ENCODE measurements around the gene SALL3.
"Not testable (repeated sequence)": the region's sequence is repeated elsewhere in the genome, so short reads cannot be mapped to it uniquely, and the experiment has no call there.

The SALL3 gene

GRCh38 chr18:78960709-78961108, 18.9 kb upstream of the SALL3 start:
- in situ Hi-C loops (cut with HindIII; ENCODE audit: low pct_ligation_motif_present, low pct_unique_long_range_greater_than_20kb, low sequenced_read_pairs), result no loop called here
- no peak for DNase-seq

DNA sequence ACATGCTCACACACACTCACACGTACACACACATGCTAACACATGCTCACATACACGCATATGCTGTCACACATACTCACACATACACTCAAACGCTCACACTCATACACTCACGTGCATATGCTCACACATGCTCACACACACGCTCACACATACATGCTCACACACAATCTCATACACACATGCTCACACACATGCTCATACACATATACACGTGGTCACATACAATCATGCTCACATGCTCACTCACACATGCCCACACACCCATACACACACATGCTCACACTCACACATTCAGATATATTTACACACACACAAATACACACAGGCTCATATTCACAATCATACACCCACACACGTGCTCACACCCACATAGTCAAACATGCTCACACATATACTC, 17.5 kb upstream of the SALL3 start:
- DNase-seq, result no peak
- in situ Hi-C loops (cut with HindIII; ENCODE audit: low pct_ligation_motif_present, low pct_unique_long_range_greater_than_20kb, low sequenced_read_pairs), result no loop called here

DNA sequence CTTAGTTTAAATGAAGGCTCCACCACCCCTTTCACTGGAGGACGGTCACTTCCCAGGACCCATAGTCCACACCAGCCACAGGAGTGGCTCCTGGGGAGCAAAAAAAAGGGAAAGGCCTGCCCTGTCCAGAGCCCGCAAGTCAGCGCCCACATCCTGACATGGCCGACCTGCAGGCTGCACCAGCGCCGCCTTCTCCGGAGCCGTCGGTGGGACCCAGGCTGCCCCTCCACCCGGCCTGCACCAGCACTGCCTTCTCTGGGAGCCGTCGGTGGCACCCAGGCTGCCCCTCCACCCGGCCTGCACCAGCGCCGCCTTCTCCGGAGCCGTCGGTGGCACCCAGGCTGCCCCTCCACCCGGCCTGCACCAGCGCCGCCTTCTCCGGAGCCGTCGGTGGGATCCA, 14.9 kb upstream of the SALL3 start:
- DNase-seq; in situ Hi-C loops (cut with HindIII; ENCODE audit: low pct_ligation_motif_present, low pct_unique_long_range_greater_than_20kb, low sequenced_read_pairs): not testable (repeated sequence)

- in situ Hi-C loops (cut with HindIII; ENCODE audit: low pct_ligation_motif_present, low pct_unique_long_range_greater_than_20kb, low sequenced_read_pairs), result no loop called here
- DNase-seq, result no peak
Measured at GRCh38 chr18:78965260-78965659, 14.4 kb upstream of the SALL3 start.

GRCh38 chr18:78965917-78966792, 13.5 kb upstream of the SALL3 start:
- in situ Hi-C loops (cut with HindIII; ENCODE audit: low pct_ligation_motif_present, low pct_unique_long_range_greater_than_20kb, low sequenced_read_pairs), result no loop called here
- no peak for DNase-seq

DNA sequence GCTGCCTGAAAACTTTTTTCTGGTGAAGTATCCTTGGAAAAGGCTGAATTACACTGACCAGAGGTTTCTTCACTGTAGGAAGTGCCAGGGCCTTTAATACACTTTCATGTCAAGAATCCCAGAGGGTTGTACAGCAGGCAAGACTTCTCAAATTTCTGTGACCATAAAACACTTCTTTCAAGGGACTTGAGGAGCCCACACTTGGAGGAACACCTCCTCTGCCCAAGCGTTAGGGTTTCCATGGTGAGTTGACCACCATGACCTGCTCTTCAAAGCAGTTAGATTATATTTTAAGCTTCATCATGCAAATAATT, 12.9 kb upstream of the SALL3 start:
- in situ Hi-C loops (cut with HindIII; ENCODE audit: low pct_ligation_motif_present, low pct_unique_long_range_greater_than_20kb, low sequenced_read_pairs), result no loop called here
- no peak for DNase-seq

- in situ Hi-C loops (cut with HindIII; ENCODE audit: low pct_ligation_motif_present, low pct_unique_long_range_greater_than_20kb, low sequenced_read_pairs), result no loop called here
- no peak for DNase-seq
Measured at GRCh38 chr18:78967692-78968091, 11.9 kb upstream of the SALL3 start.

DNA sequence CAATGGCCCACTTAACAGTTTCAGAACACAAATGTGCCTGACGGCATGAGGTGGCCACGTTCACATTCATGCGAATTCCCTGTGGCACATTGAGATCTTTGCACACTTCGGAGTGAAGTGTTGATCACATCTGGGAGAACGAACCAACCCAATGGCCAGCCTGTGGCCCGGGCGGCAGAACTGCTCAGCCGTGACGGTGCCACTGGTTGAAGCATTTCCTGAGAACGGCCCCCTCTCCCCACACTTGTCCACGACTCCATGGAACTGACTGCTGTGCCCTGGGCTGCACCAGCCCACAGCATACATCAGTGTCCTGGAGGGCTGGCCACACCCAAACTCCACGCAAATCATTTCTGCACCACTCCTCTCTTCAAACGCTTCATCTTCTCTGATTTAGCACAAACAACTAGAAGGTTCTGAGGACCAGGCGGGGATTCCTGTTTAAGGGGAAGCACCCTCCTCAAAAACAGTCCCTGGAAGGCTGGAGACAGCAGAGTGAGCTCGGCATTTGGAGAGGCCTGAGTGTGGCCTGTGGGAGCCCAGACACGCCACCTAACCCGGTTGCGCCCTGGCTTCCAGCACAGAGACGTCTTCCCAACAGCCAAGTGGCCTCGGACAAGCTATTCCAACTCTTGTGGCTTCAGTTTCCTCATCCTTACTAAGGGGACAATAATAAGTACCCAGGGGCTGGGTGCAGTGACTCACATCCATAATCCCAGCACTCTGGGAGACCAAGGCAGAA, 9.9 kb upstream of the SALL3 start:
- in situ Hi-C loops (cut with HindIII; ENCODE audit: low pct_ligation_motif_present, low pct_unique_long_range_greater_than_20kb, low sequenced_read_pairs), result no loop called here
- no peak for DNase-seq

GRCh38 chr18:78970774-78971333, 8.8 kb upstream of the SALL3 start:
- no peak for DNase-seq
- in situ Hi-C loops (cut with HindIII; ENCODE audit: low pct_ligation_motif_present, low pct_unique_long_range_greater_than_20kb, low sequenced_read_pairs), result no loop called here

DNA sequence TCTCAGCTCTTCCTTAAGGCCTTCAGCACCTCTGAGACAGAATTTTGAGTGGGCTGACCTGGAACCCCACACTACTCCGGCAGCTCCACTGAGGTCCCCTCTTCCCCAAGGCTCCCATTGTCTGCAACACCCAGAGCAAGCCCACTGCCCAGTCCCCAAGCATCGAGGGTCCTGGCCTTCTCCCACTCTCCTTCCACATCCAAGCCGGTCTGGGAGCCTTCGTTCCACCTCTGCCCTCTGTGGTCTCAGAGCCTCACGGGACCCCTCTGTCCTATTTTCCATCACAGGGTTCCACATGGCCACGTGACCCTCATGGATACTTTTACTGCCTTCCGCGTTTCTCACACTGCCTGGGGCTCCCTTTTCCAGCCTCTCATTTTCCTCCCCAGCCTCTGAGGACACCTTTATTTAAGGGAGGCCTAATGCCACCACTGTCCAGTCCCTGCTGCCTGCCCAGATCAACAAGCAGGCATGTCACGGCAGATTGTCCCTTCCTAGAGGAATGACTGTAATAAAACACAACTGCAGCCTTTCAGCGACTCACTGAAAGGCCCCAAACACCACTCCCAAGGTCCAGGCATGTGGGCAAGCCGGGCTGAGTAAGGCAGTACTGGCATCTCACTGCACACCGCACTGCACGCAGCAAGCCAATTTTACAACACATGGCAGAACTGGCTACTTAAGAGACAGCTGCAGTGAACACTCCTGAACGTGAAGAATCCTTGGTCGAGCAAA, 7.9 kb upstream of the SALL3 start:
- in situ Hi-C loops (cut with HindIII; ENCODE audit: low pct_ligation_motif_present, low pct_unique_long_range_greater_than_20kb, low sequenced_read_pairs), result no loop called here
- DNase-seq, result no peak

GRCh38 chr18:78972385-78972918, 7.2 kb upstream of the SALL3 start:
- no peak for DNase-seq
- in situ Hi-C loops (cut with HindIII; ENCODE audit: low pct_ligation_motif_present, low pct_unique_long_range_greater_than_20kb, low sequenced_read_pairs), result no loop called here

DNA sequence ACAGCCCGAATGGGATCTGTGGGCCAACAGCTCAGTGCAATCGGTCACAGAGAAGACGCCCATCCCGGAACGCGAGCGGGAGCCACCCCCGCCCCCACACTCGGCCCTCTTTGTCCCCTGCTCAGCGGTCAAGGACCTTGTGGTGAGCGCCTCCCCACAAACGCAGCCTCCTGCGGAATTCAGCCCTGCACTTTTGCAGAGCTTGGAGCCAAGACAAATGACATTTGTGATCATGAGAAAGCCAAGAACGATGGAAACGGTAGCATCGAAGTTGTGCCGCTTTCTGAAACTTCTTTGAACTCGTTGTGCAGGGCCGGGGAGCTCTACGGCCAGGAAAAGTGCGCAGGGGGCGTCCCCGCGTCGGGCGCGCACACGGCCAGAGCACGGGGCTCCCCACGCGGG, 6.7 kb upstream of the SALL3 start:
- no peak for DNase-seq
- in situ Hi-C loops (cut with HindIII; ENCODE audit: low pct_ligation_motif_present, low pct_unique_long_range_greater_than_20kb, low sequenced_read_pairs), result no loop called here

- in situ Hi-C loops (cut with HindIII; ENCODE audit: low pct_ligation_motif_present, low pct_unique_long_range_greater_than_20kb, low sequenced_read_pairs), result no loop called here
- no peak for DNase-seq
Measured at GRCh38 chr18:78973357-78974083, 6.1 kb upstream of the SALL3 start.

DNA sequence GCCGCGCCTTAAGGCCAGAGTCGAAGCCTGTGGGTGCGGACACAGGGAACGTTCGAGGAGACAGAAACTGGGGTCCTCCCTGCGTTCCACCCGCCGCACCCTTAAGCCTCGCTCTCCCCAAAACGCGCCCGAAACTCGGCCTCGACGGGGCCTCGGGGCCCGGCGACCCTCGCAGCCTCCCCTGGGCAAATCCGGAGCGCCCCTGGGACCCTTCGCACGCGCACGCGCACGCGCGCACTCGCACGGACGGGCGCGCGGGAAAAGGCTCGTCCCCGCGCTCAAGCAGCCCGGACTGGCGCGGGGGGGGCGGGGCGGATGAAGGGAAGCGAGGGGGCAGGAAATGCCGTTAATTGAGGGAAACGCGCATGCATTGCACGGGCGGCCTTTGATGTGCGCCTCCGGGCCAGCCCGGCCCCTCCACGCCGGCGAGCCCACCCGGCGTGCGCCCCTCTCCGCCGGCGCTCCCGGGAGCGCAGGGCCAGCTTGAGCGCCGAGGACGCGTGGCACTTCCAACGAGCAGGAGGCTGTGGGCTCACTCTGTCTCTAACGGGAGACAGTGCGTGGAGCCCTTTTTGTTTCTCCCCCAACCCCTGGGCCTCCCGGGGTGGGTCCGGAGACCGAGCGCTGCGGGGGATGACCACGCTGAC, 5.4 kb upstream of the SALL3 start:
- in situ Hi-C loops (cut with HindIII; ENCODE audit: low pct_ligation_motif_present, low pct_unique_long_range_greater_than_20kb, low sequenced_read_pairs), result no loop called here
- DNase-seq, result no peak

GRCh38 chr18:78975292-78975691, 4.3 kb upstream of the SALL3 start:
- no peak for DNase-seq
- in situ Hi-C loops (cut with HindIII; ENCODE audit: low pct_ligation_motif_present, low pct_unique_long_range_greater_than_20kb, low sequenced_read_pairs), result no loop called here

- DNase-seq, result no peak
- in situ Hi-C loops (cut with HindIII; ENCODE audit: low pct_ligation_motif_present, low pct_unique_long_range_greater_than_20kb, low sequenced_read_pairs), result no loop called here
Measured at GRCh38 chr18:78975699-78976335, 3.8 kb upstream of the SALL3 start.

GRCh38 chr18:78976765-78977636, 2.6 kb upstream of the SALL3 start:
- DNase-seq, result no peak
- in situ Hi-C loops (cut with HindIII; ENCODE audit: low pct_ligation_motif_present, low pct_unique_long_range_greater_than_20kb, low sequenced_read_pairs), result no loop called here
